ENCODE data around the gene TIMP2.

Gene TIMP2

DNA sequence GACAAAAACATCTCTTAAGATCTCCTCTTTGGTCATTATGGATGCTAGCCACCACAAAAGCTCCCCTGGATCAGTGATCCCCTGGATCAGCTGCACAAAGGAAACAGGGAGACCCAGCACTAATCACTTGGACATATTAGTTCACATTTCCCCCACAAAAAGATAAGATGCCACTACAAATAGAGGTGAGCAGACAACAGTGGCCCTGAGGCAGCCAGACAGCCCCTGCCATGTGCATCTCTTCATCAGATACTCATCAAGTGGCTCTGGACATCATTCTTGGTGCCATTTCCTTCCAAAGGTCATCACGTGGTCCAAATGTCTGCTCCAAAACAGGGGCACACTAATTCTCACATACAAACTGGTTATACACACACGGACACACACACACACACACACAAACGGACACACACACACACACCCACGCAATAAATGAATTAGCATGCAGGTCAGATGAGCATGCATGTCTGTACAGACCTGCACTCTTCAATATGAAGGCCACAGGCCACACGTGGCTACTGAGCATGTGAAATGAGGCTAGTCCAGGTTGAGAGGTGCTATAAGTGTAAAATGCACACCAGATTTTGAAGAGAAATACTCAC is 88.7 kb downstream of the TIMP2 start:
- no peak for DNase-seq (ENCODE audit: low spot score)

DNA sequence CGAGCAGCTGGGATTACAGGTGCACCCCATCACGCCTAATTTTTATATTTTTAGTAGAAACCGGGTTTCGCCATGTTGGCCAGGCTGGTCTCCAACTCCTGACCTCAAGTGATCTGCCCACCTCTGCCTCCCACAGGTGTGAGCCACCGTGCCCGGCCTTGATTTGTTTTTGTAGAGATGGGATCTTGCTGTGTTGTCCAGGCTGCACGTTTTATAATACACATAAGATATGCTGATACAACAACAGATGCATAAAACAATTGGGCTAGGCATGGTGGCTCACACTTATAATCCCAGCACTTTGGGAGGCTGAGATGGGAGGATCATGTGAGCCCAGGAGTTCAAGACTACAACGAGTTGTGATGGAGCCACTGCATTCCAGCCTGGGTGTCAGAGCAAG is 90.6 kb downstream of the TIMP2 start:
- no peak for DNase-seq (ENCODE audit: low spot score)

DNA sequence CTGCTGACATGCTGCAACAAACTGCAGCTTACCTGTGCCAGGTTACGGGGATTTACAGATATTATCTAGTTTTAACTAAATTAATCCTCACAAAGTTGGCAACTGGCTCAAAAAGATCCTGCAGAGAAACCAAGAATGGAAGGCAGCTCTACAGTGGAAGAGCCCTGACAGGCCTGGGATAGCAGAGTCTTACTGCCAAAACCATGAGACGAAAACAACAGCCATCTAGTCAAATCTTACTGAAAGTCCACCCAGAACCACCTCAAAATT is 92.7 kb downstream of the TIMP2 start:
- DNase-seq (ENCODE audit: low spot score): no peak

DNA sequence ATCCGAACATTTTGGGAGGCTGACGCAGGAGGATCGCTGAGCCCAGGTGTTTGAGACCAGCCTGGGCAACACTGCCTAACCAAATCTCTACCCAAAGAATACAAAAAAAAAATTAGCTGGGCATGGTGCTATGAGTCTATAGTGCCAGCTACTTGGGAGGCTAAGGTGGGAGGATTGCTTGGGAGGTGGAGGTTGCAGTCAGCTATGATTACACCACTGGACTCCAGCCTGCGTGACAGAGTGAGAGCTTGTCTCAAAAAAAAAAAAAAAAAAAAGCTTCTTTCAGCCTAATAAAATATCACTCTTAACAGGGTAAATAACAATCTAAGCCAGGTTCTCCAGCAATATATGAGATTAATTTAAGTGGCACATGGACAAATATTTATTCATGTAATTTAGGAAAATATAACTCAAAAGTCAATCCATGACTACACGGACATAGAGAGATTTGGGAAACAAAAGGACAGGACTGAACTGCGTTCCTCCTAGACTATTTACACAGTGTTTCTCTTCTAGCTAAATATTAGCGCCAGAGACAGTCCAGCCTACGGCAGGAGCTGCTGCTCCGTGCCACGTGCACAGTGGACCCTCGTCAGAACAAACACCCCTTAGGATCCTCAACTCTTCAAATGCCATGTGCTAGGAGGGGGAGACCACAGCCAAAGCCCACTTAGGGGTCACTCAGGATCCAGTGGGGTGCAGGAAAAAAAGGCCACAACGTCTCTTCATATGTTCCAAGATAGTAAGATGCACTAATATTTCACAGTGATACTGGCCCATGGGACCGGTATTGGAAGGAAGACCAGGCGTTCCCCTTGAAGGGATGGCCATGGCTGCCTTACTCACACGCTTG is 93.3 kb downstream of the TIMP2 start:
- no peak for DNase-seq (ENCODE audit: low spot score)

DNA sequence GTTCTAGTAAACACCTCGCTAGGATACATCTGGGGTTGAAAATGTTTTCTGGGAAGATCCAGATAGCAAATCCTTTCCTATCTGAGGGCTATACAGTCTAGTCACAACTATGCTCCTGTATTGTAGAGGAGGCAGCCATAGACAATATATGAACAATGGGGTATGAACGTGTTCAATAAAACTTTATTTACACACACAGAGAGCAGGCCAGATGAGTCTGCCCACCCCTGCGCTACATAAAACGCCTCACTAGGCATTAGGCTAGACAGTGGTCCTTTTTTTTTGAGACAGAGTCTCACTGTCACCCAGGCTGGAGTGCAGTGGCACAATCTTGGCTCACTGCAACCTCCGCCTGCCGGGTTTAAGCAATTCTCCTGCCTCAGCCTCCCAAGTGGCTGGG is 95.7 kb downstream of the TIMP2 start:
- DNase-seq (ENCODE audit: low spot score): no peak

DNA sequence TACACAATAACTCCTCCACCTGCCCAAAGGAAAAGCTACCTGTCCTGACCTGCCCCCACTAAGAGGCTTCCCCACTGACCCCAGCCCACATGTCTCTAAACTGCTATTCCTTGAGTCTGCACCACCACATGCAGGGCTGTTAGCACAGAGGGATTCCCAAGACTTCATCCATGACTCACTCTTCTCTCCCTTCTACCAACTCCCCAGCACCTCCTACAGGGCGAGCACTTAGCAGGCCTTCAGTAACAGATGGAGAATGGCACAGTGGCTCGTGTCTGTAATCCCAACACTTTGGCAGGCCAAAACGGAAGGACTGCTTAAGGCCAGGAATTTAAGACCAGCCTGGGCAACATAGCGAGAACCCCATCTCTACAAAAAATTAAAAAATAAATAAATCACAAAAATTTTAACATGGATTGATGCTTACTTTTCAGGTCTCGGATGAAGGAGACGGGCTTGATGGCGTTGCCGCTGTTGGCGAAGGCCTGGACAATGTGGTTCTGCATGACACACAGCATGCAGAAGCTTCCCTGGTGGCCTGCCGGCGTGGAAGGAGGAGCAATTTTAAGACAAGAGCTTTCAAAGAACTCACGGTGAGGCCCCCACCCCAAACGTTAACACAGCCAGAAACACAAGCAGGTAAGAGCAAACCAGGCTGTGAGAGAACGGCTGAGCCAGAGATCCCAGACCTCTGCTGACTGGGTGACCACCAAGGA is 96.6 kb downstream of the TIMP2 start:
- DNase-seq (ENCODE audit: low spot score): no peak

DNA sequence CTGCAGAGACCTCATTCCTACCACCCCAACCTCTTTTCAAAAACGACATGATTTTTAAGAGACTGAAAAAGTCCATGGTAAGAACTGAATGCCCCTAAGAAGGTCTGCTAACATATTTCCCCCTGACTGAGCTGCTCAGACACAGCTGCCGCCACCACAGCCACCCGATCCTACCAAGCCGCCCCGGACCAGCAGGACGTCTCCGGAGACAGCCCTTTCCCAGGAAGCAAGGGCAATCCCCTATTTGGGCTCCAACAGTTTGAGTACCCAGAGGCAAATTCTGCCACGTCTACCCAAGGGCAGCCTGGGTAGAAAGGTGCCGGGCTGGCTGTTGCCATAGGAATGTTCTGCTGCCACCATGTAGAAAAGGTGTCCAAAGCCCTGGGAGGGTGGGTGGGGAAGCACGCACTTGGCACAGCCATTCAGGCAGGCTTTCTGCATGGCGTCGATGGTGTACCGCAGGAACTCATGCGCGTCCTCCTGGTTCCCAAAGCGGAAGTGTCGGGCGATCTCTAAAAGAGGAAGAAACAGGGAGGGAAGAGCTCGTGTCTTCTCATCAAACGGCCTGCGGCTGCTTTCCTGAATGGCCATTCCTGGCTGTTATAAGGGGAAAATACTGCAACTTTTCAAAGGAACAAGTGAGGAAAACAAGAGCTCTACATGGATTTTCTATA is 98.2 kb downstream of the TIMP2 start:
- no peak for DNase-seq (ENCODE audit: low spot score)

DNA sequence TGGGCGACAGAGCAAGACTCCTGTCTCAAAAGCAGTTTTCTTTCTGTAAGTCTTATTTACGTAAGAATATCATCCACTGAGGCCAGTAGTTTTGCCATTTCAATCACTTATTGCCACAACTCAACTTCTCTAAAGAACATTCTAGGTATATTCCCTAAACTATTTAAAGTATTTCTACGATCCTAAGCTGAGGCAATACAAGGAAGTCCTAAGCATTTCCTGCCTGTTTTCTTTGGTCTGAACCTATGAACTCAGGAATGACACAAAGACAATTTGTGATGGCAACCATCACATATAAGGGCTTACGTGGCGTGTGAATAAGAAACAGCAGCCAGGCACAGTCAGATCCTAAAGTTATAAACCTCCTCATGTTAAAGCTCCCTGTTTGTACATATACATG is 98.8 kb downstream of the TIMP2 start:
- DNase-seq (ENCODE audit: low spot score): no peak

DNA sequence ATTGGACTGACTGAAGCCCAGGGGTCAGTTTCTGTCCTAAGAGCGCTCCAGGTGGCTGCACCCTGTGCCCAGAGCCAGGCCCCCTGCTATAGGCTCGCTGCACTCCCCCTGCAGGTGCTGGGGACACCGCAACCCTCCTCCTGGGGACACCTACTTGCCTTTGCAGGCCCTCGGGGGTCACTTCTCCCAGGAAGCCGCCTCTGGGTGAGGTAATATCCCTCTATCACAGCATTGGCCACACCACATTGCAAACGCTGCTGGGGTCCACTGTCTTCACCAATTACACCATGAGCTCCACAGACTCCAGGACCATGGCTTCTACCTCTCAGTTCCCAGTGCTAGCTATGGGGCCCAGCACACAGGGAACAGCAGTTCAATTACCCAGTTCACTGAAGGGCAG is 99.5 kb downstream of the TIMP2 start:
- no peak for DNase-seq (ENCODE audit: low spot score)

DNA sequence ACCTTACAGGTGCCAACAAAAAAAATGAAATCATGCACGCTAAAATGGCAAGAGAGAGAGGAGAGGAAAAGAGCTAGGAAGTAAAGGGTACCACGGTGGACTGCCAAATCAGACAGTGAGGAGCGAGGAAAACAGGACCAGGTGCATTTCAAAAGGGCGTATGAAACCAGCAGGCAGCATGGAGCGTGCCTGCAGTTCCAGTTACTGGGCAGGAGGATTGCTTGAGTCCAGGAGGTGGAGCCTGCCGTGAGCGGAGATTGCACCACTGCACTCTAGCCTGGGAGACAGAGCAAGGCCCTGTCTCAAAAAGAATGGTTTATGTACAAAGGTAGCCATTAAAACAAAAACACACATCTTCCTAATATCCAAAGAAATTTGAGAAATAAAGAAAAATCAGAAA is 100.9 kb downstream of the TIMP2 start:
- no peak for DNase-seq (ENCODE audit: low spot score)

DNA sequence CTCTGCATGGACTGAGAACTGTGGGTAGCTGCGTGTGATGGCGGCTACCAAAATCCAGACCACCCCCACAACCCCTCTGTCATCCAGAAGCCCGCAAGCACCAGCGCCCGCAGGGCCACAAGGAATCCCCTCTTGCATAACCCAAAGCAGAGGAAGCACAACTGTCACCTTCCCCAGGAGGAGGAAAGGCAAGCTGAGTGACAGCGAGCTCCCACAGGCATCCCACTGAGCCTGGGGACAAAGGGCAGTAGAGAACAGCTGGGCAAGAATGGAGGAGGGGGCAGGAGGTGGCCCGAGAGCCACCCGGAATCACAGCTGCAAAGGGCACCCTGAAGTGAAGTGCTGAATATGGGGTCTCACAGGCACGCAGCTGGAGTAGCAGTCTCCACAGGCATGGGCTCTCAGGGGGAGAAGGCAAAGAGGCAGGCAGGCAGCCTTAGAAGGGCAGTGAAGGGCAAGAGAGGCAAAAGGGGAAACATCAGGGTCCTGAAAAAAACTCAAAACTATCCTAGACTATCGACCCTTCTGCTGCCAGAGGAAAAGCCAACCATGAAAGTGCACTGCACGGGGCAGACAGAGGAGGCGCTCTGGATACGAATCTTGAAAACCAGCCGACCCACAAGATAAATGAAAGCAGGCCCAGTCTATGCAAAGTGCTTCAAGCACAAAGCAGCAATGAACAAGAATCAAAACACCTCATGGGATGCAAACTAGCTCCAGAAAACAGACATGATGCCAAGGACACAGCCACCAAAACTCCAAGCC is 101.7 kb downstream of the TIMP2 start:
- no peak for DNase-seq (ENCODE audit: low spot score)

DNA sequence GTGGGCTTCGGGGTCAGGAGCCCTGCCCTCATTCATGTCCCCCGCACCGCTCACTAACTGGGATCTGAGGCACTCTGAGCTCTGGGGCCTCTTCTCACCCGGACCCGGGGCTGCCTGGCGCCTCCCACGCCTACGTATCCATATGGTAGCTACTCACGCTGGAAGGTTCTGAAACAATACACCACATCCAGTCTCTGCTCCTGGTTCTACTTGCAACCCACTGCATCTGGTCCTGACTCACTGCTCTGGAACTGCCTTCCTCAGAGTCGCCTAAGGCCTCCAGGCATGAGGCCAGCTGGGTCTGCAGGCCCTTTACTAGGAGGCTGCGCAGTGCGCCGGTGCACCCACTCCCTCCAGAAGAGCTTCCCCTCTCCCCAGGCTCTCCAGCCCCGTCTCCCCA is 102.6 kb downstream of the TIMP2 start:
- DNase-seq (ENCODE audit: low spot score): no peak

DNA sequence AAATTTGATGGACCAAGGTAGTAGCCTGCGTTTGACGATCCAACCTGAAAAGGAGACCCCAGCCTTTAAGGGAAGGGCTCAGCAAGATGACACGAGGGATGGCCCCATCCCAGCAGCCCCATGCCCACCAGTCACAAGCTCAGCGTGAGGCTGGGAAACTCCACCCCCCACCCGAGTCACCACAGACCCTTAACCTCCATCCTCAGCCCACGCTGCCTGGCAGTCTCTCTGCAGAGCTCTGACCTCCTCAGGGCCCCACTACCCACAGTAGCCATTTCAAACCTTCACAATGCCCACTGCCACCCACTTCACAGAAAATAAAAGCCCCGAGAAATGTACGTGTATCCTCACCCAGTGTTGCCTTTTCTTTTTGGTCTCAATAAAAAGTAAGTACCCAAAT is 103.2 kb downstream of the TIMP2 start:
- DNase-seq (ENCODE audit: low spot score): no peak

DNA sequence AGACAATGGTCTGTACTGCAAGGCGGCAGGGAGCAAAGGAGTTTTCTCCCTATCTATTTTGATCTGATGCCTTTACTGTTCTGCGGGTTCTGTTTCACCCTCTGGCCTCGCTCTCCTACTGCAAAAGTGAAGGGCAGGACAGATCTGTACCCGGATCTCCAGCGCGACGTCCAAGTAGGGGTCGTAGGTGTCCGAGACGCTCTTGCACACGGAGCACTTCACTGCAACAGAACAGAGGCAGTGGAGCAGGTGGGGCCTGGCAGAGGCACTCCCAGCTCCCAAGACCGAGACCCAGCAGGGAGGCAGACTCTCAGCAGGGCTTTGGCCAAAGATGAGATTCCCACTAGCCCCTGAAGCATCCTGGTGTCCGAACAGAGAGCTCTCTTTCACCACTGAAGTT is 104.3 kb downstream of the TIMP2 start:
- no peak for DNase-seq (ENCODE audit: low spot score)

DNA sequence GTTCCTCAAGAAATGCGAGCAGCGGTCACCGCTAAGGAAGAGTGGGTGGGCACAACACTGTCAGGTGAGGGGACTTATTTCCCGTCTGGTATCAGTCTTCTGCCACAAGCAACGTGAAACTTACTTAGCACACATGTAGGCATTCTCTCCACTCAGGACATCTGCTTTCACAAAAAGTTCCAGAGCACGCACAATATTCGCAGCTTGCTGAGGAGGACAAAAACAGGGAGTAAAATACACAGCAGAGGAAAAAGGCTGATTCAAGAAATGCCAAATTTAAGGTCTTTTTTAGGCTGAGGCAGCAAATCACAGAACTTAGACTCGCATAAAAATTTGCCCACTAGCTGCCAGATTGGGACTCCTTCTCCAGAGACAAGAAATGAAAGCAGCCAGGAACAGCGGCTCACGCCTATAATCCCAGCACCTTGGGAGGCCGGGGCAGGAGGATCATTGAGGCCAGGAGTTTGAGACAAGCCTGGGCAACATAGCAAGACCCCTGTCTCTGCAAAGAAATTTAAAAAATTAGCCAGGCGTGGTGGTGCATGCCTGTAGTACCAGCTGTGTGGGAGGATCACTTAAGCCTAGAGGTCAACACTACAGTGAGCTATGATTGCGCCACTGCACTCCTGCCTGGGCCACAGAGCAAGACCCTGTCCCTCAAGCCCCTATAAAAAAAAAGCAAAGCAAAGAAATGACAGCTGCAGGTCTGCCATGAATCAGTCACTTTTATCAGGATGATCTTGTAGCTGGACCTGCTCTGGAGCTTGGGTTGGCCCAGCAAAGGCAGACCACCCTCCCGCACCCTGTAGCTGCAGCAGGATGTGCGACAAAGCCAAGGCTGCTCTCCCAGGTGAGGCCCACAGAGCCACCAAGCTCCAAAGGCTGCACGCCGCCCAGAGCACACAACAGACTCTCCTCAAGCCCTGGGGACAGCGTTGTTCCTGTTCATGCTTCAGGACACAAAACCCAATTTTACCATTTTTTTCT is 105.1 kb downstream of the TIMP2 start:
- no peak for DNase-seq (ENCODE audit: low spot score)

DNA sequence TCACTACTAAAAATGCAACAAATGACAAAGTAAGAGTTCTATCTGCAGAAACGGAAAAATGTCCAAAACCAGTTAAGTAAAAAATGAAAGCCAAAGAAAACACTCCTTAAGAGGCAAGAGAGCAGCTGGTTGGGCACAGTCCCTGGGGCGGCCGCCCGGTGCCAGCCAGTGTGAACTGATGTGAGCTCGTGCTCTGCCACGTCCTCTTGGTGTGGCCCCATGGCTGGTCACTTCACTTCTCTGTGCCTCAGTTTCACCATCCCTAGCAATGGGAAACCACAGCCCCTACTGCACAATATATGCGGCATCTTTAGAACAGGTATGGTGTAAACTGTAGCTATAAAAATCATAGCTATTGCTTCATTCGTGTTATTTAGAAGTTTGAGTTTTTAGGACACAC is 105.8 kb downstream of the TIMP2 start:
- DNase-seq (ENCODE audit: low spot score): no peak

DNA sequence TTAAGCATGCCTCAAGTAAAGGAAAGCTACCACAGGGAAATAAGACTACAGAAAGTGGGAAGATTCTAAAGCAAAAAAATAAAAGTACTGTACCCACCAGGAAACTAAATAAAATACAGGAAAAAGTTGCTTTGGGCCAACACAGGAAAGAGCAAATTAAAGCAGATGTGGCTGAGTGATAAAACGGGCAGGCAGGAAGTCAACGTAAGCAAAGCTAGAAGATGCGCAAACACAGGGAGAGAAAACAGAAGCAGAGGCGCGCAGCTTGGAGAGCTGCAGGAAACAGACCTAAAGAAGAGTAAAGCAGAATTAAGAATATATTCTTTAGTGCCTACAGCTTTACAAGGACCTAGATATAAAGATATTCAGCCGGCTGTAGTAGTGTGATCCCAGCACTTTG is 106.3 kb downstream of the TIMP2 start:
- DNase-seq (ENCODE audit: low spot score): no peak

DNA sequence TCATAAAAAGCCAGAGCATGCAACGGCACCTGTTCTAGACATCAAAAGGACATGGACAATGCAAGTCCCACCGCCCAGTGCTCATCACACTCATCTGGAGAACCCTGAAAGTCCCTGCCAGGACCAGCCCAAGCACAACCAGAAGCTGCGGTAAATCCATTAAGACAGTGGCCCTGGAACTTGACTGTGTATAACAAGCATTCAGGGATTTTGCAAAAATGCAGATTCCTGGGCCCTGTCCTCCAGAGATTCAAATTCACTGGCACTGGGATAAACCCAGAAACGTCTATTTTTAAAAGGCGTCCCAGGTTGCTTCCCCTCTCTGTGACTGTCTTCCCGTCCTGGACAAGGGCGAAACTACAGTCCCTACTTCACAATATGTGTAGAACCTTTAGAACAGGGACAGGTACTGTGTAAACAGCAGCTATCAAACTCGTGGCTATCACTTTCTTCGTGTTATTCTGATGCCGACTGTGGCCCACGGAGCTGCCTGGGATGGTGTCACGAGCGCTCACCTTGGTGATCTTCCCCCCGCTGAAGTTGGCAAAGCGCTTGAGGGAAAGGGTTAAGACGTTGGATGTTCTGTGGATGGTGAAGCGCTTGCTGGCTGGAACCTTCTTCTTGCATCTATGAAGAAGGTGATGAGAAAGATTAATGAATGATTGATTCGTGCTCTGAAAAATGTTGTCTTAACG is 106.9 kb downstream of the TIMP2 start:
- DNase-seq (ENCODE audit: low spot score): no peak

DNA sequence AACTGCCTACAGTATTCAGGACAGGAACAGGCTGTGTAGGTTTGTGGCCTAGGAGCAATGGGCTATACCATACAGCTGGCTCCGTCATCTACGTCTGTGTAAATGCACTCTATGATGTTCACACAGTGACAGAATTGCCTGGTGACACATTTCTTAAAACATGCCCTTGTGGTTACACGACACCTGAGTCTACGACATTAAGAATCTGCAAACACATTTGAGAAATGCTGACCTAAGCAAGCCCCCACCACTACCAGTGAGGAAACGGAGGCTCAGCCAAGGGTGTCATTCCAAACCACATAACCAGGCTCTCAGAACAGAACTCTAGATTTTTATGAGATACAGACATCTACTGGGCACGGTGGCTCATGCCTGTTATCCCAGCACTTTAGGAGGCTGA is 108.1 kb downstream of the TIMP2 start:
- no peak for DNase-seq (ENCODE audit: low spot score)

DNA sequence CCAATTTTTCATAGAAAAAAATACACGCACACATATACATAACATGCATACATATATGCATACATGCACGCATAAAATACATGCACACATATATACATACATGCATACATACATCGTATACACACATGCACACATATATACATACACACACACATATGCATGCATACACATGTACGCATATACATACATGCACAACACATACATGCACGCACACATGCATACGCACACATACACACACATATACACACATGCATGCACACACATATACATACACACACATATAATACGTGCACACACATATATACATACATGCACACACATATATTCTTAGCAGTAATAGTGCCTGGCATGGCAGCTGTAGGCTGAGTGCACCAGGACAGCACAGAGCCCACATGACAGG is 109.5 kb downstream of the TIMP2 start:
- DNase-seq (ENCODE audit: low spot score): no peak

All from hematopoietic multipotent progenitor cell treated with erythropoietin and hydrocortisone succinate and interleukin-3 and kit ligand, for 17 days (in vitro differentiated cells).